Stromal cell of bone marrow (primary cell): Measurements from ENCODE around the gene OXCT1.
"Not testable (repeated sequence)": the region's sequence is repeated elsewhere in the genome, so short reads cannot be mapped to it uniquely, and the experiment has no call there.

Source experiments
- DNase-seq: peaks from one replicate; pipeline ENCODE4 v3.0.0-alpha.2; 2012; ENCODE audit warnings: low read depth

The OXCT1 gene

GRCh38 chr5:41874512-41875060 is 4.4 kb upstream of the OXCT1 start:
- no peak for DNase-seq

GRCh38 chr5:41871852-41872251 is 1.6 kb upstream of the OXCT1 start:
- DNase-seq: peak; percentile 95

- no peak for DNase-seq
Measured at GRCh38 chr5:41870627-41871048, 413 bp upstream of the OXCT1 start.

GRCh38 chr5:41869151-41869723 is 988 bp downstream of the OXCT1 start:
- no peak for DNase-seq

GRCh38 chr5:41863871-41864486 is 6.2 kb downstream of the OXCT1 start:
- no peak for DNase-seq

GRCh38 chr5:41858890-41859289 is 11.3 kb downstream of the OXCT1 start:
- DNase-seq: no peak

- no peak for DNase-seq
Measured at GRCh38 chr5:41857989-41858388, 12.2 kb downstream of the OXCT1 start.

- peak; percentile 48 for DNase-seq
Measured at GRCh38 chr5:41856644-41857491, 13.4 kb downstream of the OXCT1 start.

GRCh38 chr5:41852293-41852692 is 17.9 kb downstream of the OXCT1 start:
- DNase-seq: no peak

GRCh38 chr5:41851116-41851515 is 19.1 kb downstream of the OXCT1 start:
- DNase-seq: no peak

- no peak for DNase-seq
Measured at GRCh38 chr5:41848983-41849382, 21.2 kb downstream of the OXCT1 start.

- not testable (repeated sequence) for DNase-seq
Measured at GRCh38 chr5:41845751-41846150, 24.5 kb downstream of the OXCT1 start.

- DNase-seq: no peak
Measured at GRCh38 chr5:41844502-41844901, 25.7 kb downstream of the OXCT1 start.

GRCh38 chr5:41843456-41844370 is 26.5 kb downstream of the OXCT1 start:
- DNase-seq: peak; percentile 38

- no peak for DNase-seq
Measured at GRCh38 chr5:41842777-41843176, 27.4 kb downstream of the OXCT1 start.

- DNase-seq: no peak
Measured at GRCh38 chr5:41841325-41841724, 28.9 kb downstream of the OXCT1 start.

- no peak for DNase-seq
Measured at GRCh38 chr5:41840251-41840650, 30.0 kb downstream of the OXCT1 start.

- no peak for DNase-seq
Measured at GRCh38 chr5:41837793-41838192, 32.4 kb downstream of the OXCT1 start.

- peak; percentile 70 for DNase-seq
Measured at GRCh38 chr5:41835645-41836044, 34.6 kb downstream of the OXCT1 start.

- DNase-seq: no peak
Measured at GRCh38 chr5:41834506-41834905, 35.7 kb downstream of the OXCT1 start.

- no peak for DNase-seq
Measured at GRCh38 chr5:41832430-41832829, 37.8 kb downstream of the OXCT1 start.

- no peak for DNase-seq
Measured at GRCh38 chr5:41831155-41831554, 39.1 kb downstream of the OXCT1 start.
